ENCODE measurements around the gene ARG1.
"Not testable (repeated sequence)": the region's sequence is repeated elsewhere in the genome, so short reads cannot be mapped to it uniquely, and the experiment has no call there.

Gene ARG1

DNA sequence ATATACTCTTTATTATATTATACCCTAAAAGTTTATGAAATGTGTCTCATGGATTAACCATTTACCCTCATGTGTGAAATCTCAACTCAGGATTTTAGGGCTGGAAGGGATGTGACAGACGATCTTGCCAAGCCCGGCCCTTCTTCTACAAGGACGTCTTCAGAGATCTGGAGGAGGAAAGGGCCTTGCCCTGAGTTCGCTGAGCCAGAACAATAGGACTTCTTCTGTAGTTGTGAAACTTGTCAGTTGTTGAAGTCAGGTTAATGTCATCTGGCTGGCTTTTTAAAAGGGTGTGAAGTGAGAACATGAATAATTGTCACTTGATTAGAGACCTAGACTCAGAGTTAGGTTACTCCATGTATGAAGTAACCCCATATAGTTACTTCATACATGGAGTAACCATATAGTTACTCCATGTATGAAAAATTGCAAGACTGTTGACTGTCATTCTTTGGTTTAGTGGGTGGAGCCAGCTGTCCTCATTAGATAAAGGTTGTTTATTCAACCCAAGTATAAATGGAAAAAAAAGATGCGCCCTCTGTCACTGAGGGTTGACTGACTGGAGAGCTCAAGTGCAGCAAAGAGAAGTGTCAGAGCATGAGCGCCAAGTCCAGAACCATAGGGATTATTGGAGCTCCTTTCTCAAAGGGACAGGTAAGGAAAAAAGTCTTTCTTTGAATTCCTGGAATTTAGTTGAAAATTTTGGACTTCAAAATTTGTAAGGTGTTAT, at the start of gene ARG1:
TSS of gene ARG1 (plus strand) at position 541 of the 730 bp plus-strand sequence. CDS start at position 598, 57 bp downstream.
- no peak for DNase-seq

GRCh38 chr6:131523988-131524673, 48.9 kb upstream of the ARG1 start:
- no peak for DNase-seq

GRCh38 chr6:131524695-131525336, 48.2 kb upstream of the ARG1 start:
- no peak for DNase-seq

GRCh38 chr6:131530936-131531335, 42.1 kb upstream of the ARG1 start:
- not testable (repeated sequence) for DNase-seq

DNA sequence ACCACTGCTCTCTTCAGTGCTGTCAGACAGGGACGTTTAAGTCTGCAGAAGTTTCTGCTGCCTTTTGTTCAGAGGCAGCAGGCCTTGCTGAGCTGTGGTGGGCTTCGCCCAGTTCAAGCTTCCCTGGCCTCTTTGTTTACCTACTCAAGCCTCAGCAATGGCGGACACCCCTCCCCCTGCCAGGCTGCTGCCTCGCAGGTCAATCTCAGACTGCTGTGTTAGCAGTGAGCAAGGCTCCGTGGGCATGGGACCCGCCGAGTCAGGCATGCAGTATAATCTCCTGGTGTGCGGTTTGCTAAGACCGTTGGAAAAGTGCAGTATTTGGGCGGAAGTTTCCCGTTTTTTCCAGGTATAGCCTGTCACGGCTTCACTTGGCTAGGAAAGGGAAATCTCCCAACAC, 41.3 kb upstream of the ARG1 start:
- not testable (repeated sequence) for DNase-seq

DNA sequence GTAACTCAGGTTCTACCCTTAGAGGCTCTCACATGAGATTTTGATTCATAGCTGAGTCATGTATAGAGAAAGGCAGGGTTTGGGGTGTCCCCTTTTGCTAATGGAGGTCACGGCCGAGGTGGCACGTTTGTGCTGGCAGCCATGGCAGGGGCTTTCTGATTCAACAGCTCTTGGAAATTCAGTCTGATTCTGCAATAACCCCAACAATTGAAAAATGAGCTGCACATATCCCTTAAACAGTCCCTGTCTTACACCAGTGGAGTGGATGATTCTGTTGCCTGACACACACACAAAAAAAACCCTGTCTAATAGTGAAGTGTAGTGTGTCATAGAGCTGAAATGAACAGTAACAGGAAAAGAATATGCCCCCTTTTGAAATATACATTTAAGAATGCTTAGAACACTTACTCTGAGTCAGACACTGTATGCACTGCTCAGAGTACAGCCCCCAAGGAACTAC, 40.4 kb upstream of the ARG1 start:
- no peak for DNase-seq

- DNase-seq, result not testable (repeated sequence)
These were observed 34.4 kb upstream of the ARG1 start for GRCh38 chr6:131538615-131539014.

- no peak for DNase-seq
These were observed 27.7 kb upstream of the ARG1 start for GRCh38 chr6:131545317-131545716.

DNA sequence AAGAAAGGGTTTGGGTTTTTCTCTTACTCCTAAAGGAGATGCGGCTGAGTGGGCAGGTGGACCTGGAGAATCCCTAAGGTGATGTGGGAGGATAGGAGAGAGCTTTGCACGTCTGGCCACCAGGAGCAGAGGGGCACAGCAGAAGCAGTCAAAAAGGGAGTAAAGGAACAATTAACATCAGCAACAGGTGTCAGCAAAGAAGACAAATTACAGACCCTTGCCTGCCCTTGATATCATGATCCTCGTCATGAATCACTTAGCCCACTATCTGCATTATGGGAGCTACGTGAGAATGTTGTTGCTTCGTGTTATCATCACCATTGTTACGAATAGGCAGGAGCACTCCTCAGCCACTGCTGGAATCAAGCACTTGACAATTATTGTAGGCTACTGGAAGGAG, 25.5 kb upstream of the ARG1 start:
- DNase-seq, result no peak

GRCh38 chr6:131548441-131548840, 24.6 kb upstream of the ARG1 start:
- DNase-seq, result no peak

DNA sequence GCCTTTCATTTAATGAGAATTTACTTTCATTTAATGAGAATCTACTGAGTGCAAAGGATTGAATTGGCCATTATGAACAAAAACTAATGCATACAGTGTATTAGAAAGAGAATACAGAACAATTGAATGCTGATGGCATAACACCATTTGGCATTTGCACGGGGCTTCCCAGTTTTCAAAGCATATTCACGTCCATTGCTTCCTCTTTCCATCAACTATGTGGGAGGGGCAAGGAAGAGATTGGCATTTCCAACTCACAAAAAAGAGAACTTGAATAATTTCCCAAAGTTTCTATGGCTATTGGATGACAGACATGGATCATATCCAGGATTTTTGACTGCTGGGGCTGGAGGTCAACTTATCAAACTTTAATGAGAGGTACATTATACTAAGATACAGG, 23.2 kb upstream of the ARG1 start:
- no peak for DNase-seq

DNA sequence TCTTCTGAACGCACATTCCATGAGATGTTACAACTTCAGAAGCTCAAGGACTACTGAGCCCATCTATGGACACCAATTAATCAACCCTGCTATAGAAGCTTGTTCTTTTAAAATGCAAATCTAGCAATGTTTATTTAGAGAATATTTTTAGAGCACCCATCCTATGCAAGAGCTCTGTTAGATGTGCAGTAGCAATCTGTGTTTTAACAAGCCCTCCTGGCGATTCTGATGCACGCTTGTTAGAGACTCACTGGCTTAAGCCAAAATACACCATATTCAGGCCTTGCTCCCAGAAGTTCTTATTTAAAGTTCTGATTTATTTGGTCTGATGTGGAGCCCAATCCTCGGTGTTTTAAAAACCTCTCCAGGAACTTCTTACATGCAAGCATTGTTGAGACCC, 21.1 kb upstream of the ARG1 start:
- no peak for DNase-seq

DNA sequence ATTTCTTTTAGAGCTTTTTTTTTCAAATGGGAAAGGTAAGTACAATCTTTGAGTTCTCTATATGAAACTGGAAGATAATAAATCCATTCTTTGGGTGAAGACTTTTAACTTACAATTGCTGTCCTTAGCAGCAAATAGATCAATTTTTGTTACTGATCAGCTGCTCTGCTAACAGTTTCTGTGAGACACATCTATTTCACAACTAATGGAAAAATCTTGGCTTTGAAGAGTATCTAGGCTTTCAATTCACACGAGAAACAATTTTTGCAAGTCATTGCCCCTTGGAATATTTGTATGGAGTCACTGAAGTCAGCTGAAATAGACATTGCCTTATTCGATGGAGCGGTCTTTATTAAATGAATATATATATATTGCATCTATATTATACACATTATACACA, 20.5 kb upstream of the ARG1 start:
- no peak for DNase-seq

- DNase-seq, result peak; percentile 31
These were observed 17.0 kb upstream of the ARG1 start for GRCh38 chr6:131555992-131556391.

DNA sequence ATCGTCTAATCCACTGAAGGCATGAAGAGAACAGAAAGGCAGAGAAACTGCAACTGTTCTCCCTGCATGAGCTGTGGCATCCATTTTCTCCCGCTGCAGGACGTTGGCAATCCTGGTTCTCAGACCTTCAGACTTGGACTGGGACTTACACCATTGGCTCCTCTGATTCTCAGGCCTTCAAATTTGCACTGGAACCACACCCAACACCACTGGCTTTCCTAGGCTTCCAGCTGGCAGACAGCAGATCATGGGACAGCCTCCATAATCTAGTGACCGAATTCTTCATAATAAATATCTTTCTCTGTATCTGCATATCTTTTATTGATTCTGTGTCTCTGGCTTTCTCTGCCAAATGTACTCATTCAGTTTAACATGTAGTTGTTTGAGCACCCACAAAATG, 14.1 kb upstream of the ARG1 start:
- no peak for DNase-seq

DNA sequence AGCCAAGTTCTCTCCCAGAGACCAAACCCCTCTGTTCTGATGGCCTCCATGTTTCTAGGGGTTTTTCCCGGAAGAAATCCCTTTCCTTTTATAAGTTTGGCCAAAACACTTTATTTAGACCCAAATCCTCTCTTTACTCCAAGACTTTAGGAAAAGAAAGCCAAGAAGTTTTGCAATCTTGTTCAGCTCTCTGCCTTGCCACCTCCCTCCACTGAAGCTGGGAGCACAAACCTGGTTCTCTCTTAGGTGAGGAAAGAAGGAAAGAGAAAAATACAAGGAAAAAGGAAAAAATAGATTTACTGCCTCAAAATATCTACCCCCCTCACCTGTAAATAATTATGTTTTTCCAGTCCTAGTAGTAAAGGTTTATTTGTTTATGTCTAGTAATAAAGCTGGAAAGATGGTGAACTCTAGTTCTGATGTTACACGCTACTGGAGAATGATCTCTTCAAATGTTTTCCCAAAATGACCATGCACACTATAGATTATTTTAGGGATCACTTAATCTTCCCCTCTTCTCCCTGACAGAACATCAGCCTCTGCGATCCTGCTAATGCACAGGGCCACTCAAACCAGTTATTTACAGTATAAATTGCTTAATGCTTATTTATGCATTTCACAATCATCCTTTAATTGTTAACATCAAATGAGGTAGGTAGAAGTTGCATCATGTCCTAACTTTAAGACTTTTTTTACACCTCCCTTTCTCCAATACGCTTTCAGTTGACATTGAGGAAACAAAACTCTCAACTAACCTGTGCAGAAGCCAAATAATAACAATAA, 10.9 kb upstream of the ARG1 start:
- no peak for DNase-seq

DNA sequence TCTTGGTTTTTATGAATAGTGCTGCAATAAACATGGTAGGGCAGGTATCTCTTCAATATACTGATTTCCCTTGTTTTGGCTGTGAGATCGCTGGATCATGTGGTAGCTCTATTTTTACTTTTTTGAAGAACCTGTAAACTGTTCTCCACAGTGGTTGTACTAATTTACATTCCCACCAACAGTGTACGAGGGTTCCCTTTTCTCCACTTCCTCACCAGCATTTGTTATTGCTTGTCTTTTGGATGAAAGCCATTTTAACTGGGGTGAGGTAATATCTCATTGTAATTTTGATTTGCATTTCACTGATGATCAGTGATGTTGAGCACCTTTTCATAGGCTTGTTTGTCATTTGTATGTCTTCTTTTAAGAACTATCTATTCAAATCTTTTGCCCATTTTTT, 8.0 kb upstream of the ARG1 start:
- no peak for DNase-seq

GRCh38 chr6:131568726-131569125, 4.3 kb upstream of the ARG1 start:
- no peak for DNase-seq

- no peak for DNase-seq
These were observed 1.1 kb downstream of the ARG1 start for GRCh38 chr6:131574133-131574532.

GRCh38 chr6:131574686-131575085, 1.7 kb downstream of the ARG1 start:
- no peak for DNase-seq

GRCh38 chr6:131575834-131576478, 2.9 kb downstream of the ARG1 start:
- no peak for DNase-seq

GRCh38 chr6:131581523-131581922, 8.5 kb downstream of the ARG1 start:
- no peak for DNase-seq

GRCh38 chr6:131586543-131586942, 13.5 kb downstream of the ARG1 start:
- no peak for DNase-seq

Measured in femur (tissue), 1 donor.